ENCODE measurements around the gene KLHDC9. TPM values are rescaled to one million over a fixed set of nuclear protein-coding genes. Genes with fewer than 3 reads are reported as not detected.

KLHDC9 gene
- total and polyA plus RNA-seq, 2 of the 13 experiments (the other 11 are each of a cell fraction or from before 2014, with no cell fraction given) = 2.9 TPM

DNA sequence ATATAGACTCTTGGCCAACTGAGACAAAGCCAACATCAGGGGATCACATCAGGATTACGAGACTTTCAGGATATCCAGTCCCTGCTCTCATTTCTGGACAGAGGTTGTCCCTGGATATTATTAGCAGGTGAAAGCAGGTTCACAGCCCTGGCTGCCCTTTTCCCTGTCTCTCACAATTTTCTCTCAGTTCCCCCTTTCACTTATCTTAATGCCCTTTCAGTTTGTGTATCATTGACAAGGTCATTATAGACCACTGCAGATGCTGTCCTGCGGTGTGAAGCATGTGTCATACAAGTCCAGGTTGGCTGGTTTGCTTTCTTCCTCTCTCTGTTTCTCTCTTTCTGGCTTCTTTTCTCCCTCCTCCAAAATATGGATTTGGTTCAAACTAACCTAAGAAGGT is 2.1 kb upstream of the KLHDC9 start:
- no peaks in the 10 kb centered on the region for H3K9me3 ChIP-seq (ENCODE audit: low read length)
- H3K4me1 ChIP-seq (ENCODE audit: insufficient read depth, low read length) = peaks cover 15% of the 10 kb centered on the region
- intact Hi-C loops (cut with micrococcal nuclease; ENCODE audit: unreplicated experiment) (loop anchor here (2.0 kb wide), 2 partner anchors 43 to 99 kb away; no protein-coding TSS in a partner anchor), in situ Hi-C loops (cut with HindIII; ENCODE audit: extremely low pct_ligation_motif_present, low pct_unique_long_range_greater_than_20kb) (loop anchor here (10.0 kb wide), 1 partner anchor 101 kb away; no protein-coding TSS in a partner anchor)
- WGBS (ENCODE audit: low lambda C conversion rate) = 36% methylated on average over 1 of the region's 2 CpGs
- H2AFZ ChIP-seq (ENCODE audit: low read length) = no peak overlapping the region
- no peak for ATAC-seq
- H3K79me2 ChIP-seq (ENCODE audit: insufficient read depth, low read length) = no peaks in the 10 kb centered on the region
- no peak for DNase-seq (ENCODE audit: low spot score)
- H3K4me3 ChIP-seq (replicated peaks in 1 of 3; ENCODE audit: insufficient read depth in 1 of 3, low read depth in 2 of 3, low read length in 3 of 3) = no peak overlapping the region
- no peak for FAIRE-seq
- peaks cover 0 to 15% of the 10 kb centered on the region in 2 experiments; a peak in 2 of 5 replicates for H3K27me3 ChIP-seq (ENCODE audit: control insufficient read depth in 1 of 2, insufficient read depth in 2 of 2, low read length in 2 of 2)
- H3K9ac ChIP-seq (ENCODE audit: insufficient read depth, low read depth, low read length) = no peak overlapping the region
- H3K36me3 ChIP-seq (replicated peaks in 1 of 2; ENCODE audit: control insufficient read depth in 1 of 2, insufficient read depth in 2 of 2, low read length in 2 of 2) = peaks cover 0 to 3% of the 10 kb centered on the region in 2 experiments; a peak in 3 of 5 replicates
- ChIA-PET POLR2A (no interaction called here), CTCF (ENCODE audit: low intra/inter-chr PET ratio, low total read pairs) (interaction anchor here (3.3 kb wide), 1 partner anchor 23 kb away, joined by 50 read pairs; no protein-coding TSS in a partner anchor)
- H3K4me2 ChIP-seq (ENCODE audit: low read depth, low read length) = no peak overlapping the region
- BruUV-seq (replicated peaks) = no TSS peak
- no peak overlapping the region for H3K27ac ChIP-seq (ENCODE audit: extremely low read length, insufficient read depth, low read length)
- no peak for TF ChIP-seq ZSCAN12 (CRISPR knock-in tag; IDR thresholded peaks at IDR 0.05)
- no peaks in the 10 kb centered on the region for H4K20me1 ChIP-seq (ENCODE audit: insufficient read depth, low read length)

- no peaks in the 10 kb centered on the region for H4K20me1 ChIP-seq (ENCODE audit: insufficient read depth, low read length)
- no peak for DNase-seq (ENCODE audit: low spot score)
- intact Hi-C loops (cut with micrococcal nuclease; ENCODE audit: unreplicated experiment) = loop anchor here (2.0 kb wide), 2 partner anchors 42 to 100 kb away; no protein-coding TSS in a partner anchor
- no peak overlapping the region for H3K27ac ChIP-seq (ENCODE audit: extremely low read length, insufficient read depth, low read length)
- peaks cover 0 to 14% of the 10 kb centered on the region in 2 experiments; a peak in 2 of 5 replicates for H3K27me3 ChIP-seq (ENCODE audit: control insufficient read depth in 1 of 2, insufficient read depth in 2 of 2, low read length in 2 of 2)
- POLR2A ChIA-PET = interaction anchor here (1.1 kb wide), 1 partner anchor 36 kb away, joined by 3 read pairs; the partner anchor contains the start of gene DEDD
- BruUV-seq (replicated peaks) = no TSS peak
- no peak overlapping the region for H3K4me2 ChIP-seq (ENCODE audit: low read depth, low read length)
- no peaks in the 10 kb centered on the region for H3K79me2 ChIP-seq (ENCODE audit: insufficient read depth, low read length)
- CTCF ChIA-PET (ENCODE audit: low intra/inter-chr PET ratio, low total read pairs) = interaction anchor here (1.4 to 3.3 kb wide), 2 partner anchors 24 to 55 kb away, joined by 5 to 50 read pairs; no protein-coding TSS in a partner anchor
- no peak for FAIRE-seq
- TF ChIP-seq SIX1 (CRISPR knock-in tag; IDR thresholded peaks at IDR 0.05; ENCODE audit: borderline replicate concordance) = no peak
- TF ChIP-seq, protein P1, sequence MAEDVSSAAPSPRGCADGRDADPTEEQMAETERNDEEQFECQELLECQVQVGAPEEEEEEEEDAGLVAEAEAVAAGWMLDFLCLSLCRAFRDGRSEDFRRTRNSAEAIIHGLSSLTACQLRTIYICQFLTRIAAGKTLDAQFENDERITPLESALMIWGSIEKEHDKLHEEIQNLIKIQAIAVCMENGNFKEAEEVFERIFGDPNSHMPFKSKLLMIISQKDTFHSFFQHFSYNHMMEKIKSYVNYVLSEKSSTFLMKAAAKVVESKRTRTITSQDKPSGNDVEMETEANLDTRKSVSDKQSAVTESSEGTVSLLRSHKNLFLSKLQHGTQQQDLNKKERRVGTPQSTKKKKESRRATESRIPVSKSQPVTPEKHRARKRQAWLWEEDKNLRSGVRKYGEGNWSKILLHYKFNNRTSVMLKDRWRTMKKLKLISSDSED (CRISPR knock-in tag; IDR thresholded peaks at IDR 0.05) = no peak
- TF ChIP-seq RFX1 (IDR thresholded peaks at IDR 0.05) = no peak
- no peak for TF ChIP-seq ZNF274 (CRISPR knock-in tag; IDR thresholded peaks at IDR 0.05)
- no peak for TF ChIP-seq MED1 (CRISPR knock-in tag; IDR thresholded peaks at IDR 0.05)
- TF ChIP-seq KLF15 (CRISPR knock-in tag; IDR thresholded peaks at IDR 0.05; ENCODE audit: borderline replicate concordance) = no peak
- TF ChIP-seq HHEX (CRISPR knock-in tag; IDR thresholded peaks at IDR 0.05) = no peak
- TF ChIP-seq PAX8 (CRISPR knock-in tag; IDR thresholded peaks at IDR 0.05; ENCODE audit: borderline replicate concordance) = no peak
- no peak for TF ChIP-seq ESRRA (CRISPR knock-in tag; IDR thresholded peaks at IDR 0.05; ENCODE audit: low read depth)
- no peak for TF ChIP-seq AHR (CRISPR knock-in tag; IDR thresholded peaks at IDR 0.05)
- no peak overlapping the region for H2AFZ ChIP-seq (ENCODE audit: low read length)
- in situ Hi-C loops (cut with HindIII; ENCODE audit: extremely low pct_ligation_motif_present, low pct_unique_long_range_greater_than_20kb) = loop anchor here (10.0 kb wide), 1 partner anchor 102 kb away; no protein-coding TSS in a partner anchor
- WGBS (ENCODE audit: low lambda C conversion rate) = 24% methylated on average over 1 of the region's 1 CpG
- no peak overlapping the region for H3K9ac ChIP-seq (ENCODE audit: insufficient read depth, low read depth, low read length)
- peaks cover 2 to 7% of the 10 kb centered on the region in 2 experiments; a peak in 4 of 5 replicates for H3K36me3 ChIP-seq (replicated peaks in 1 of 2; ENCODE audit: control insufficient read depth in 1 of 2, insufficient read depth in 2 of 2, low read length in 2 of 2)
- H3K4me1 ChIP-seq (ENCODE audit: insufficient read depth, low read length) = peaks cover 10% of the 10 kb centered on the region
- no peaks in the 10 kb centered on the region for H3K9me3 ChIP-seq (ENCODE audit: low read length)
- no peak overlapping the region for H3K4me3 ChIP-seq (replicated peaks in 1 of 3; ENCODE audit: insufficient read depth in 1 of 3, low read depth in 2 of 3, low read length in 3 of 3)
- no peak for ATAC-seq
These were observed 1.6 kb upstream of the KLHDC9 start for GRCh38 chr1:161096530-161096929.

Measured in HepG2 (cell line).